ENCODE data around the gene RGS7.
"Not testable (repeated sequence)": the region's sequence is repeated elsewhere in the genome, so short reads cannot be mapped to it uniquely, and the experiment has no call there.

RGS7 gene

GRCh38 chr1:240763771-240764170, 593.2 kb downstream of the RGS7 start:
- DNase-seq, result no peak

GRCh38 chr1:240763095-240763494, 593.9 kb downstream of the RGS7 start:
- DNase-seq, result not testable (repeated sequence)

GRCh38 chr1:240762471-240762987, 594.5 kb downstream of the RGS7 start:
- not testable (repeated sequence) for DNase-seq

GRCh38 chr1:240758777-240759176, 598.2 kb downstream of the RGS7 start:
- DNase-seq, result not testable (repeated sequence)

- no peak for DNase-seq
Observed at GRCh38 chr1:240758296-240758695, 598.7 kb downstream of the RGS7 start.

- DNase-seq, result no peak
Observed at GRCh38 chr1:240747907-240748306, 609.1 kb downstream of the RGS7 start.

- DNase-seq, result no peak
Observed at GRCh38 chr1:240743705-240744104, 613.3 kb downstream of the RGS7 start.

GRCh38 chr1:240739754-240740153, 617.3 kb downstream of the RGS7 start:
- DNase-seq, result no peak

- no peak for DNase-seq
Observed at GRCh38 chr1:240739139-240739538, 617.9 kb downstream of the RGS7 start.

- no peak for DNase-seq
Observed at GRCh38 chr1:240737766-240738265, 619.2 kb downstream of the RGS7 start.

GRCh38 chr1:240737298-240737697, 619.7 kb downstream of the RGS7 start:
- DNase-seq, result no peak

- DNase-seq, result not testable (repeated sequence)
Observed at GRCh38 chr1:240734705-240735104, 622.3 kb downstream of the RGS7 start.

GRCh38 chr1:240734001-240734400, 623.0 kb downstream of the RGS7 start:
- DNase-seq, result no peak

- no peak for DNase-seq
Observed at GRCh38 chr1:240732390-240732789, 624.6 kb downstream of the RGS7 start.
